ENCODE results near the gene TNKS1BP1.

- TF ChIP-seq SIN3A (IDR thresholded peaks at IDR 0.05; ENCODE audit: borderline replicate concordance, insufficient read depth, low read length), result no peak
- no peak for TF ChIP-seq REST (IDR thresholded peaks at IDR 0.05; ENCODE audit: insufficient read depth in 1 of 2, low read depth in 2 of 2, low read length in 2 of 2)
- TF ChIP-seq POLR2AphosphoS5 (IDR thresholded peaks at IDR 0.05; ENCODE audit: low read depth, low read length), result no peak
- no peak for TF ChIP-seq TAF1 (IDR thresholded peaks at IDR 0.05; ENCODE audit: borderline replicate concordance, insufficient read depth, low read length)
- no peak for TF ChIP-seq FOXP2 (optimal IDR thresholded peaks at IDR 0.05; ENCODE audit: borderline replicate concordance, extremely low read depth, extremely low read length, insufficient read depth)
Observed at GRCh38 chr11:57303280-57303989, 21.3 kb downstream of the TNKS1BP1 start.
